MM.1S (cell line): ENCODE results near the gene NTRK2.

Experiments
- EZH2phosphoT487 ChIP-seq: fragments of 300-600 bp; sonication (generic); IDR thresholded peaks from 2 replicates; pipeline ENCODE4 v1.6.1; 2018; ENCODE audit warnings: antibody characterized with exemption, low read length
- TF ChIP-seq, protein P1 (sequence below): fragments of 300-600 bp; sonication (generic); IDR thresholded peaks from 2 replicates; pipeline ENCODE4 v1.5.1; 2016; ENCODE audit warnings: antibody characterized with exemption, low read length, mixed read lengths

DNA sequence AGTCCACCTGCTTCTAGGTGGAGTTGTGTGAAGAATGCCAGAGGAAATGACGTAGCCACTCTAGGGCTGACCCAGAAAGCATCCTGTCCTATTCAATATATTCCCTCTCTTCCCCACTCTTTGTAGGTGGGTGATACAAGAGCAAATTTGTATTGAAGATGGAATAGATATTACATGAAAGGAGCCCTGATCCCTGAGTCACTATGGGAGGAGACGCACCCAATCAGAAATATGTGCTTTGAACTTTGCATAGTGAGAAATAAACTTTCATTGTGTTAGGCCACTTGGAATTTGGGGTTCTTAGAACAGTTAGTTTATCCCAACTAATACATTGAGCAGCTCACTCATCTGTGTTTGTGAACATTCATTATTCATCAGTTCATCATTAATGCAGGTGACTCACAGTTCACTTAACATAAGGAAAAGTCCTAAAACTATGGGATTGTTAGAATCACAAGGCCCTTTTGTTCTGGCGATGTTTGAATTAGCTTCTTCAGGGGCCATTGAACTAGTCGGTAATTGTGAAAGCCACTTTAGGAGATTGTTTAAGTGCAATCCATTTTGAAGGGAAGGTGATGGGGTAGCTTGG, 26.9 kb upstream of the NTRK2 start:
- TF ChIP-seq, protein P1, sequence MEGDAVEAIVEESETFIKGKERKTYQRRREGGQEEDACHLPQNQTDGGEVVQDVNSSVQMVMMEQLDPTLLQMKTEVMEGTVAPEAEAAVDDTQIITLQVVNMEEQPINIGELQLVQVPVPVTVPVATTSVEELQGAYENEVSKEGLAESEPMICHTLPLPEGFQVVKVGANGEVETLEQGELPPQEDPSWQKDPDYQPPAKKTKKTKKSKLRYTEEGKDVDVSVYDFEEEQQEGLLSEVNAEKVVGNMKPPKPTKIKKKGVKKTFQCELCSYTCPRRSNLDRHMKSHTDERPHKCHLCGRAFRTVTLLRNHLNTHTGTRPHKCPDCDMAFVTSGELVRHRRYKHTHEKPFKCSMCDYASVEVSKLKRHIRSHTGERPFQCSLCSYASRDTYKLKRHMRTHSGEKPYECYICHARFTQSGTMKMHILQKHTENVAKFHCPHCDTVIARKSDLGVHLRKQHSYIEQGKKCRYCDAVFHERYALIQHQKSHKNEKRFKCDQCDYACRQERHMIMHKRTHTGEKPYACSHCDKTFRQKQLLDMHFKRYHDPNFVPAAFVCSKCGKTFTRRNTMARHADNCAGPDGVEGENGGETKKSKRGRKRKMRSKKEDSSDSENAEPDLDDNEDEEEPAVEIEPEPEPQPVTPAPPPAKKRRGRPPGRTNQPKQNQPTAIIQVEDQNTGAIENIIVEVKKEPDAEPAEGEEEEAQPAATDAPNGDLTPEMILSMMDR, result no peak
- TF ChIP-seq EZH2phosphoT487, result no peak
